ENCODE results near the gene RAET1E.

- TF ChIP-seq CTCF (IDR thresholded peaks at IDR 0.05; ENCODE audit: extremely low read depth in 1 of 2, insufficient read depth in 1 of 2, low read depth in 1 of 2, low read length in 2 of 2): no peak
- TF ChIP-seq POLR2A (IDR thresholded peaks at IDR 0.05; ENCODE audit: low read depth, low read length): no peak
These were observed 20.4 kb upstream of the RAET1E start for GRCh38 chr6:149918151-149918905.
